ENCODE data around the gene KCNH1. TPM values are rescaled to one million over a fixed set of nuclear protein-coding genes. Genes with fewer than 3 reads are reported as not detected.

The KCNH1 gene
- total RNA-seq, 1 experiment from 2014 or later, result 0.17 TPM

DNA sequence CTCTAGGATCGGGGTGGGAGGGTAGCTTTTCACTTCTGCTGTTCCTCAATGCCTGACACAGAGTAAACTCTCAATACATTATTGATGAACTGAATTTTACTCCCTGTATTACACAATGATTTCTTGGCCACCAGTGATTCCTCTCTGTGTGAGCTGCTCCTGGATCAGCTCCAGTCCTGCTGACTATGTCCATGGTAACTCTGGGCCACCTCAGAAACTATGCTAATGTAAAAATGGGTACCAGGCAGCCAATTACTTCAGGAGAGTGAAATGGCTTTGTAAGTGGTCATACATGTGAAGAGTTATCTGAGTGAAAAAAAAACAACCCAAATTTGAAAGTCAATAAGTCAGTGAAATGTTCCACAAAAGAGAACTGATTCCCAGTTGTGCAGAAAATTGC is 311.0 kb downstream of the KCNH1 start (continued):
- TF ChIP-seq, protein P1, sequence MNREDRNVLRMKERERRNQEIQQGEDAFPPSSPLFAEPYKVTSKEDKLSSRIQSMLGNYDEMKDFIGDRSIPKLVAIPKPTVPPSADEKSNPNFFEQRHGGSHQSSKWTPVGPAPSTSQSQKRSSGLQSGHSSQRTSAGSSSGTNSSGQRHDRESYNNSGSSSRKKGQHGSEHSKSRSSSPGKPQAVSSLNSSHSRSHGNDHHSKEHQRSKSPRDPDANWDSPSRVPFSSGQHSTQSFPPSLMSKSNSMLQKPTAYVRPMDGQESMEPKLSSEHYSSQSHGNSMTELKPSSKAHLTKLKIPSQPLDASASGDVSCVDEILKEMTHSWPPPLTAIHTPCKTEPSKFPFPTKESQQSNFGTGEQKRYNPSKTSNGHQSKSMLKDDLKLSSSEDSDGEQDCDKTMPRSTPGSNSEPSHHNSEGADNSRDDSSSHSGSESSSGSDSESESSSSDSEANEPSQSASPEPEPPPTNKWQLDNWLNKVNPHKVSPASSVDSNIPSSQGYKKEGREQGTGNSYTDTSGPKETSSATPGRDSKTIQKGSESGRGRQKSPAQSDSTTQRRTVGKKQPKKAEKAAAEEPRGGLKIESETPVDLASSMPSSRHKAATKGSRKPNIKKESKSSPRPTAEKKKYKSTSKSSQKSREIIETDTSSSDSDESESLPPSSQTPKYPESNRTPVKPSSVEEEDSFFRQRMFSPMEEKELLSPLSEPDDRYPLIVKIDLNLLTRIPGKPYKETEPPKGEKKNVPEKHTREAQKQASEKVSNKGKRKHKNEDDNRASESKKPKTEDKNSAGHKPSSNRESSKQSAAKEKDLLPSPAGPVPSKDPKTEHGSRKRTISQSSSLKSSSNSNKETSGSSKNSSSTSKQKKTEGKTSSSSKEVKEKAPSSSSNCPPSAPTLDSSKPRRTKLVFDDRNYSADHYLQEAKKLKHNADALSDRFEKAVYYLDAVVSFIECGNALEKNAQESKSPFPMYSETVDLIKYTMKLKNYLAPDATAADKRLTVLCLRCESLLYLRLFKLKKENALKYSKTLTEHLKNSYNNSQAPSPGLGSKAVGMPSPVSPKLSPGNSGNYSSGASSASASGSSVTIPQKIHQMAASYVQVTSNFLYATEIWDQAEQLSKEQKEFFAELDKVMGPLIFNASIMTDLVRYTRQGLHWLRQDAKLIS (CRISPR knock-in tag; IDR thresholded peaks at IDR 0.05; ENCODE audit: borderline replicate concordance), result no peak
- TF ChIP-seq ZNF121 (CRISPR knock-in tag; IDR thresholded peaks at IDR 0.05) (no peak), ZNF219 (CRISPR knock-in tag; IDR thresholded peaks at IDR 0.05; ENCODE audit: borderline replicate concordance) (no peak)
- TF ChIP-seq, protein P2, sequence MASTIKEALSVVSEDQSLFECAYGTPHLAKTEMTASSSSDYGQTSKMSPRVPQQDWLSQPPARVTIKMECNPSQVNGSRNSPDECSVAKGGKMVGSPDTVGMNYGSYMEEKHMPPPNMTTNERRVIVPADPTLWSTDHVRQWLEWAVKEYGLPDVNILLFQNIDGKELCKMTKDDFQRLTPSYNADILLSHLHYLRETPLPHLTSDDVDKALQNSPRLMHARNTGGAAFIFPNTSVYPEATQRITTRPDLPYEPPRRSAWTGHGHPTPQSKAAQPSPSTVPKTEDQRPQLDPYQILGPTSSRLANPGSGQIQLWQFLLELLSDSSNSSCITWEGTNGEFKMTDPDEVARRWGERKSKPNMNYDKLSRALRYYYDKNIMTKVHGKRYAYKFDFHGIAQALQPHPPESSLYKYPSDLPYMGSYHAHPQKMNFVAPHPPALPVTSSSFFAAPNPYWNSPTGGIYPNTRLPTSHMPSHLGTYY (CRISPR knock-in tag; IDR thresholded peaks at IDR 0.05), result no peak
- TF ChIP-seq, protein P3, sequence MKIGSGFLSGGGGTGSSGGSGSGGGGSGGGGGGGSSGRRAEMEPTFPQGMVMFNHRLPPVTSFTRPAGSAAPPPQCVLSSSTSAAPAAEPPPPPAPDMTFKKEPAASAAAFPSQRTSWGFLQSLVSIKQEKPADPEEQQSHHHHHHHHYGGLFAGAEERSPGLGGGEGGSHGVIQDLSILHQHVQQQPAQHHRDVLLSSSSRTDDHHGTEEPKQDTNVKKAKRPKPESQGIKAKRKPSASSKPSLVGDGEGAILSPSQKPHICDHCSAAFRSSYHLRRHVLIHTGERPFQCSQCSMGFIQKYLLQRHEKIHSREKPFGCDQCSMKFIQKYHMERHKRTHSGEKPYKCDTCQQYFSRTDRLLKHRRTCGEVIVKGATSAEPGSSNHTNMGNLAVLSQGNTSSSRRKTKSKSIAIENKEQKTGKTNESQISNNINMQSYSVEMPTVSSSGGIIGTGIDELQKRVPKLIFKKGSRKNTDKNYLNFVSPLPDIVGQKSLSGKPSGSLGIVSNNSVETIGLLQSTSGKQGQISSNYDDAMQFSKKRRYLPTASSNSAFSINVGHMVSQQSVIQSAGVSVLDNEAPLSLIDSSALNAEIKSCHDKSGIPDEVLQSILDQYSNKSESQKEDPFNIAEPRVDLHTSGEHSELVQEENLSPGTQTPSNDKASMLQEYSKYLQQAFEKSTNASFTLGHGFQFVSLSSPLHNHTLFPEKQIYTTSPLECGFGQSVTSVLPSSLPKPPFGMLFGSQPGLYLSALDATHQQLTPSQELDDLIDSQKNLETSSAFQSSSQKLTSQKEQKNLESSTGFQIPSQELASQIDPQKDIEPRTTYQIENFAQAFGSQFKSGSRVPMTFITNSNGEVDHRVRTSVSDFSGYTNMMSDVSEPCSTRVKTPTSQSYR (CRISPR knock-in tag; IDR thresholded peaks at IDR 0.05), result no peak

DNA sequence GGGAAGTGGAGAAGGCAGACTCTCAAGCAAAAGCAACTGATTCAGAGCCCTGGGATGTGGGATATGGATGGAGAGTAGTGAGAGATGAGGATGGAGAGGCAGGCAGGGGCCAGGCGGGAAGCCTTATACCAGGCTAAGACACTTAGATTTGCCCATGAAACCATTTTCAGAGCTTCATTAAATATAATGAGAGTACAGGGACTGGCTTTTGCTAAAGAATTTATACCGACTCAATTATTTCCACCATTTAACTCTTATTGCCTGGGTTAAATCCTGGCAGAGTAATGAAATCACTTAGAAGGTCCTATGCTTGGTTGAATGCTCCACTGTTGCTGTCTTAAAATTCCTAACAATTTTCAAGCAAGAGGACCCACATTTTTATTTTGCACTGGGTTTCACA is 311.7 kb downstream of the KCNH1 start:
- H3K27me3 Mint-ChIP-seq (ENCODE audit: low read depth), result no peaks in the 10 kb centered on the region
- H3K4me1 Mint-ChIP-seq, result no peaks in the 10 kb centered on the region
- CTCF ChIA-PET, result no interaction called here
- DNase-seq (ENCODE audit: low spot score) (no peak), ATAC-seq (no peak)
- POLR2A ChIA-PET, result no interaction called here
- TF ChIP-seq, protein P4, sequence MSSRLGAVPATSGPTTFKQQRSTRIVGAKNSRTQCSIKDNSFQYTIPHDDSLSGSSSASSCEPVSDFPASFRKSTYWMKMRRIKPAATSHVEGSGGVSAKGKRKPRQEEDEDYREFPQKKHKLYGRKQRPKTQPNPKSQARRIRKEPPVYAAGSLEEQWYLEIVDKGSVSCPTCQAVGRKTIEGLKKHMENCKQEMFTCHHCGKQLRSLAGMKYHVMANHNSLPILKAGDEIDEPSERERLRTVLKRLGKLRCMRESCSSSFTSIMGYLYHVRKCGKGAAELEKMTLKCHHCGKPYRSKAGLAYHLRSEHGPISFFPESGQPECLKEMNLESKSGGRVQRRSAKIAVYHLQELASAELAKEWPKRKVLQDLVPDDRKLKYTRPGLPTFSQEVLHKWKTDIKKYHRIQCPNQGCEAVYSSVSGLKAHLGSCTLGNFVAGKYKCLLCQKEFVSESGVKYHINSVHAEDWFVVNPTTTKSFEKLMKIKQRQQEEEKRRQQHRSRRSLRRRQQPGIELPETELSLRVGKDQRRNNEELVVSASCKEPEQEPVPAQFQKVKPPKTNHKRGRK (CRISPR knock-in tag; IDR thresholded peaks at IDR 0.05; ENCODE audit: borderline replicate concordance), result no peak
- TF ChIP-seq ZNF423 (CRISPR knock-in tag; IDR thresholded peaks at IDR 0.05) (no peak), RORB (CRISPR knock-in tag; IDR thresholded peaks at IDR 0.05) (no peak), CREB1 (CRISPR knock-in tag; IDR thresholded peaks at IDR 0.05) (no peak), TP53 (CRISPR knock-in tag; IDR thresholded peaks at IDR 0.05) (no peak), ETV6 (CRISPR knock-in tag; IDR thresholded peaks at IDR 0.05) (no peak), NR1H2 (CRISPR knock-in tag; IDR thresholded peaks at IDR 0.05) (no peak), CREM (CRISPR knock-in tag; IDR thresholded peaks at IDR 0.05) (no peak), OVOL2 (CRISPR knock-in tag; IDR thresholded peaks at IDR 0.05; ENCODE audit: borderline replicate concordance) (no peak), ZNF416 (CRISPR knock-in tag; IDR thresholded peaks at IDR 0.05) (no peak), SP1 (CRISPR knock-in tag; conservative IDR thresholded peaks at IDR 0.05) (no peak)
- TF ChIP-seq, protein P5, sequence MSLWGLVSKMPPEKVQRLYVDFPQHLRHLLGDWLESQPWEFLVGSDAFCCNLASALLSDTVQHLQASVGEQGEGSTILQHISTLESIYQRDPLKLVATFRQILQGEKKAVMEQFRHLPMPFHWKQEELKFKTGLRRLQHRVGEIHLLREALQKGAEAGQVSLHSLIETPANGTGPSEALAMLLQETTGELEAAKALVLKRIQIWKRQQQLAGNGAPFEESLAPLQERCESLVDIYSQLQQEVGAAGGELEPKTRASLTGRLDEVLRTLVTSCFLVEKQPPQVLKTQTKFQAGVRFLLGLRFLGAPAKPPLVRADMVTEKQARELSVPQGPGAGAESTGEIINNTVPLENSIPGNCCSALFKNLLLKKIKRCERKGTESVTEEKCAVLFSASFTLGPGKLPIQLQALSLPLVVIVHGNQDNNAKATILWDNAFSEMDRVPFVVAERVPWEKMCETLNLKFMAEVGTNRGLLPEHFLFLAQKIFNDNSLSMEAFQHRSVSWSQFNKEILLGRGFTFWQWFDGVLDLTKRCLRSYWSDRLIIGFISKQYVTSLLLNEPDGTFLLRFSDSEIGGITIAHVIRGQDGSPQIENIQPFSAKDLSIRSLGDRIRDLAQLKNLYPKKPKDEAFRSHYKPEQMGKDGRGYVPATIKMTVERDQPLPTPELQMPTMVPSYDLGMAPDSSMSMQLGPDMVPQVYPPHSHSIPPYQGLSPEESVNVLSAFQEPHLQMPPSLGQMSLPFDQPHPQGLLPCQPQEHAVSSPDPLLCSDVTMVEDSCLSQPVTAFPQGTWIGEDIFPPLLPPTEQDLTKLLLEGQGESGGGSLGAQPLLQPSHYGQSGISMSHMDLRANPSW (CRISPR knock-in tag; conservative IDR thresholded peaks at IDR 0.05; ENCODE audit: low read depth), result no peak
- TF ChIP-seq, protein P6, sequence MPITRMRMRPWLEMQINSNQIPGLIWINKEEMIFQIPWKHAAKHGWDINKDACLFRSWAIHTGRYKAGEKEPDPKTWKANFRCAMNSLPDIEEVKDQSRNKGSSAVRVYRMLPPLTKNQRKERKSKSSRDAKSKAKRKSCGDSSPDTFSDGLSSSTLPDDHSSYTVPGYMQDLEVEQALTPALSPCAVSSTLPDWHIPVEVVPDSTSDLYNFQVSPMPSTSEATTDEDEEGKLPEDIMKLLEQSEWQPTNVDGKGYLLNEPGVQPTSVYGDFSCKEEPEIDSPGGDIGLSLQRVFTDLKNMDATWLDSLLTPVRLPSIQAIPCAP (CRISPR knock-in tag; IDR thresholded peaks at IDR 0.05), result no peak
- TF ChIP-seq, protein P3 (CRISPR knock-in tag; IDR thresholded peaks at IDR 0.05), result no peak
- H3K27ac Mint-ChIP-seq, result no peak overlapping the region
- no peaks in the 10 kb centered on the region for H3K36me3 Mint-ChIP-seq
- H3K4me3 Mint-ChIP-seq, result no peak overlapping the region
- no peaks in the 10 kb centered on the region for H3K9me3 Mint-ChIP-seq
